Activated CD8-positive, alpha-beta memory T cell treated with anti-CD3 and anti-CD28 coated beads, Interleukin-2, amount 50 U/mL, for 1 hour (primary cell): ENCODE data around the gene DRC7.

Experiments used
- DNase-seq: peaks from one replicate; pipeline ENCODE4 v3.0.0-alpha.2; 2020; ENCODE audit errors: extremely low read depth

Gene DRC7

DNA sequence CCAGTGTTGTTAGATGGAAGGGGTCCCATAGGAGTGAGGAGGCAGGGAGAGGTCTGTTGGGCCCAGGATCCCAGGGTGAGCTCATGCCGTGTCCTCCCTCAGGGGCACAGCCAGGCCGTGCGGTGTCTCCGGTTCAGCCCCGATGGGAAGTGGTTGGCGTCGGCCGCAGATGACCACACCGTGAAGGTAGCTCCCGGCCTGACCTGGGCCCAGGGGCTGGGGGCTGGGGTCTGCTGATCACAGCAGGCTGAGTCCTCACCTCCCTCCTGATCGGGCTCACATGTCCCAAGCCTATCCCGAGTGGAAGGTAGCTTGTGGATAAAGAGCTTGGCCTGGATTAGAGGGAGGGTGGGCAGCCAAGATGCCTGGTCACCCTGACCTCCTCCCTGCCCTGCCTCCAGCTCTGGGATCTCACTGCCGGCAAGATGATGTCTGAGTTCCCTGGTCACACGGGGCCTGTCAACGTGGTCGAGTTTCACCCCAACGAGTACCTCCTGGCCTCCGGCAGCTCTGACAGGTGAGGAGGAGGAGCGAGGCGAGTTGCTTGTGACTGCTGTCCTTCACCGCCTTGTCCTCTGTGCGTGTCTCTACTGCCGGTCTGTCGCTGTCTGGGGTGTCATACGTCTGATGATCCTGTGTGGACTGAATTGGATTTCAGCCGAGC is 57.1 kb downstream of the DRC7 start:
- DNase-seq, result no peak

DNA sequence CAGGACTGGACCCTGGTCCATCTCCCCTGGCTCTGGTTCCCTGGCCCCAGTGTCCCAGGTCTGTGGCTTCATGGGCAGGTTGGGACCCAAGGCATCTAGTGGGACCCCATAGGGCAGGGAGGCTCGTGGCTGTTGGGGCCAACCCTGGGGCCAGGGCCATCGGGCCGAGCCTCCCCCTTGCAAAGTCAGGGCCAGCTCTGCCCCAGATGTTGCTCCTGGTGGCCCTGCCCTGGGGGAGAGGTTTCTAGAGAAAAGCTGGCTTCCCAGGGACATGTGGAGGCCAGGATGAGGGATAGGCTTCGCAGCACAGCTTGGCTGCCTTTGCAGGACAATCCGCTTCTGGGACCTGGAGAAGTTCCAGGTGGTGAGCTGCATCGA is 57.6 kb downstream of the DRC7 start:
- no peak for DNase-seq

DNA sequence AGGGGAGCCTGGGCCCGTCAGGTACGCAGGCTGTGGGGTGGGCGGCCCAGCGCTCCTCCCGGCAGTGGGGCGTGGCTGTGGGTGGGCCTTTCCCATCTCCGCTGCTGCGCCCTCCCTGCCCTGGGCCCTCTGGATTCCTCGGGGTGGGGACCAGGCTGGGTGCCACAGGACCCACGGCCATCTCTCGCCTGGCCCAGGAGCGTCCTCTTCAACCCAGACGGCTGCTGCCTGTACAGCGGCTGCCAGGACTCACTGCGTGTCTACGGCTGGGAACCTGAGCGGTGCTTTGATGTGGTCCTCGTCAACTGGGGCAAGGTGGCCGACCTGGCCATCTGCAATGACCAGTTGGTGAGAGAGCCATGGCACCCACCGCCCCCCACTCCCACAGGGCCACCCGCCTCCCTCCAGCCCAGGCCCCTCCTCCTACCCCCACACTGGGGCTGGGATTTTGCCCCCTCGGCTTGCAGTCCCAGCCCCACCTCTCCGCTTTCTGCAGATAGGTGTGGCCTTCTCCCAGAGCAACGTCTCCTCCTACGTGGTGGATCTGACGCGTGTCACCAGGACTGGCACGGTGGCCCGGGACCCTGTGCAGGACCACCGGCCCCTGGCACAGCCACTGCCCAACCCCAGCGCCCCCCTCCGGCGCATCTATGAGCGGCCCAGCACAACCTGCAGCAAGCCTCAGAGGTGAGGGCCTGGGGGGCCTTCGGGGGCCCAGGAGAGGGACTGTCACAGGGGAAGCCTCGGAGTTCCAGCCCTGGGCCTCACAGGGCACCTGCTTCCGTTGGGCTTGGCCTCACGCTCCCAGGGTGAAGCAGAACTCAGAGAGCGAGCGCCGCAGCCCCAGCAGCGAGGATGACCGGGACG is 58.2 kb downstream of the DRC7 start:
- no peak for DNase-seq

DNA sequence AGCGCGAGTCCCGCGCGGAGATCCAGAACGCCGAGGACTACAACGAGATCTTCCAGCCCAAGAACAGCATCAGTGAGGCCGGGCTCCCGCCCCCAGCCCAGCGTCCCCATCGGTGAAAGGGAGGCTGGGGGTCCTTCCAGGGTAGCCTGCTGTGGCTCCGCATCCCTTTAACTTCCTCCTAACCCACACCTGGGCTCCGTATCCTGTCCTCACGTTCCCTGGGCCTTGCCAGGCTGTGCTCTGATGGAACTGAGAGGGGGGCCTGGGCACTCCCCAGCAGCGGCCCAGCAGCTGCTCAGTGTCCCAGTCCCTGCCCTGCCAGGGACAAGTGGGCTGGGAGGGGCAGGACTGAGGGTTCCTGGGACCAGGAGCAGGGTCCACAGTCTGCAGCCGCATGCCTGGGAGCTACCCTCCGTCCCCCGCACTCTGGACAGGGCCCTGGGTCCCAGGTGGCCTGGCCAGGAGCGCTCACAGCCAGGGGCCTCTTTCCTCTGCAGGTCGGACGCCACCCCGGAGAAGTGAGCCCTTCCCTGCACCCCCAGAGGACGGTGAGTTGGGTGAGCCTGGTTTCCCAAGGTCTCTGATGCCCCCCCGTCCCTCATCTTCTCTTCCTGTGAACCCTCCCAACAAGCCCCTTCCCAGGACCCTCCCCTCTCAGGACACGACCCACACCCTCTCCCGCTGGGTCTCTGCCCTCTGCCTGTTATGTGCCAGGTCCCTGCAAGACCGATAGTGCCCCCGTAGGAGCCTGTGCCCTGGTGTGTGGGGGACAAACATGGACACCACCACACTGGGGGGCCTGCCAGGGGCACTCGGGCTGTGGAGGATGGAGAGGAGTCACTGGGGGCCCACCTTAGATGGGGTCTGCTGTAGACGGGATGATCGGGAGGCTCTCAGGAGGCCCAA is 59.1 kb downstream of the DRC7 start:
- DNase-seq, result no peak

DNA sequence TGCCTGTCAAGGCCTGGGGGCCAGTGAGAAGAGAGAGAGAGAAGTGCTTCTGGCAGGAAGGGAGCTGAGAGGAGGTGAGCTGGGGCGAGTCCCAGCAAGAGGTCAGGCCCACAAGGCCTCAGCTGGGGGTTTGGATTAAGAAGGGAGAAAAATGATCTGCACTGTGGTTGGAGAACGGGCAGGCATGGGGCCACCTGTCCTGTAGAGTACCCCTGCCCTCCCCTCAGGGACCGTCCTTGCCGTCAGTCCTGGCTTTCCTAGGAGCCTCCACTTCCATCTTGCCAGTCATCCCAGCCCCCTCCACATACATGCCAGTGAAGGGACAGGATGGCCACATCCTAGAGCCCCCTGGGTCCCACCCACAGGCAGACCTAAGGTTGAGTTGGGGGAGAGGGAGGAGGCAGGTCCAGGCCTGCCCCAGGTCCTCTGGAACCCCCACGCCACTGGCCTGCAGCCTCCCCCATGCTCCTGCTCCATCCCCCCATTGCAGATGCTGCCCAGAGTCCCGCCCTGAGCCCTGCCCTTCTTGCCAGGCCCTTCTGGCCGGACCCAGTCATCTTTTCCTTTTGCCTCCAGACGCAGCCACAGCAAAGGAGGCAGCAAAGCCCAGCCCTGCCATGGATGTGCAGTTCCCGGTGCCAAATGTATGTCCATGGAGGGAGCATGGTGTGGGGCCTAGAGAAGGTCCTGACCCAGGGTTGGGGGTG is 59.9 kb downstream of the DRC7 start:
- no peak for DNase-seq

DNA sequence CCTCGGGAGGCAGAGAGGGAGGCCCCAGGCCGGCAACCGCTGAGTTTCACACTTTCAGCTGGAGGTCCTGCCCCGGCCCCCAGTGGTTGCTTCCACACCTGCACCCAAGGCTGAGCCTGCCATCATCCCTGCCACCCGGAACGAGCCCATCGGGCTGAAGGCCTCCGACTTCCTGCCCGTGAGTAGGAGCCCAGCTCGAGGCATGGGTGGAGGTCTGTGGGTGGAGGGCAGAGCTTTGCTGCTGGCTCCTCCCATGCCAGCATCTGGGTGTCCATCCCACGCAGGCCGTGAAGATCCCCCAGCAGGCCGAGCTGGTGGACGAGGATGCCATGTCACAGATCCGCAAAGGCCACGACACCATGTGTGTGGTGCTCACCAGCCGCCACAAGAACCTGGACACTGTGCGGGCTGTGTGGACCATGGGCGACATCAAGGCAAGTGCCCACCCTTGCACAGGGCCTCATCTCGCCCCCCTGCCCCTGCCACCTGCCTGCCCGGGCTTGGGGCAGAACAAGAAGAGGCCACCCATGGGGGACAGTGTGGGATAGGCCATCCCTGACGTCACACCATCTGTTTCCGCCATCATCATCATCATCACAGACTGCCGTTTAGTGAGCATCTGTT is 60.6 kb downstream of the DRC7 start:
- no peak for DNase-seq

DNA sequence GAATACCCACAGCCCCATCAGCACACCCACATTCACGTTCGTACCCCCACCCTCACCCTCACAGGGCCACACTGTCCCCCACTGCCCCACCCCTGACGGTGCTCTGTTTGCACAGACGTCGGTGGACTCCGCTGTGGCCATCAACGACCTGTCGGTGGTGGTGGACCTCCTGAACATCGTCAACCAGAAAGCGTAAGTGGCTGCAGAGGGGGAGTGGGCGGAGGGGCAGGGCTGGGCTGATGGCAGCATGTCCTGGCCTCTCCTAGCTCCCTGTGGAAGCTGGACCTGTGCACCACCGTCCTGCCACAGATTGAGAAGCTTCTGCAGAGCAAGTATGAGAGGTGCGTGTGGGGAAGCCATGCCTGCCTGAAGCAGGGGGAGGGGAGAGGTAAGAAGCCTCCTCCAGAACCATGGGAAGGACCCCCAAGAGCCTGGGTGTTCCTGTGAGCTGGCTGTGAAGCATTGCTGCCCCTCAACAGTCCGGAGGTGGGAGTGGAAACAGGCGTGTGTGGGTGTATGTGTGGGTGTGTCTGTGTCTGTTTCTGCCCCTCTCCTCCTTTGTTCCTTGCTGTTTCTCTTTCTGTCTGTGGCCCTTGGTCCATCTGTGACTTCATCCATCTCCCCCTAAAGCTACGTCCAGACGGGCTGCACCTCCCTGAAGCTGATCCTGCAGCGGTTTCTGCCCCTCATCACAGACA is 61.3 kb downstream of the DRC7 start:
- DNase-seq, result no peak

DNA sequence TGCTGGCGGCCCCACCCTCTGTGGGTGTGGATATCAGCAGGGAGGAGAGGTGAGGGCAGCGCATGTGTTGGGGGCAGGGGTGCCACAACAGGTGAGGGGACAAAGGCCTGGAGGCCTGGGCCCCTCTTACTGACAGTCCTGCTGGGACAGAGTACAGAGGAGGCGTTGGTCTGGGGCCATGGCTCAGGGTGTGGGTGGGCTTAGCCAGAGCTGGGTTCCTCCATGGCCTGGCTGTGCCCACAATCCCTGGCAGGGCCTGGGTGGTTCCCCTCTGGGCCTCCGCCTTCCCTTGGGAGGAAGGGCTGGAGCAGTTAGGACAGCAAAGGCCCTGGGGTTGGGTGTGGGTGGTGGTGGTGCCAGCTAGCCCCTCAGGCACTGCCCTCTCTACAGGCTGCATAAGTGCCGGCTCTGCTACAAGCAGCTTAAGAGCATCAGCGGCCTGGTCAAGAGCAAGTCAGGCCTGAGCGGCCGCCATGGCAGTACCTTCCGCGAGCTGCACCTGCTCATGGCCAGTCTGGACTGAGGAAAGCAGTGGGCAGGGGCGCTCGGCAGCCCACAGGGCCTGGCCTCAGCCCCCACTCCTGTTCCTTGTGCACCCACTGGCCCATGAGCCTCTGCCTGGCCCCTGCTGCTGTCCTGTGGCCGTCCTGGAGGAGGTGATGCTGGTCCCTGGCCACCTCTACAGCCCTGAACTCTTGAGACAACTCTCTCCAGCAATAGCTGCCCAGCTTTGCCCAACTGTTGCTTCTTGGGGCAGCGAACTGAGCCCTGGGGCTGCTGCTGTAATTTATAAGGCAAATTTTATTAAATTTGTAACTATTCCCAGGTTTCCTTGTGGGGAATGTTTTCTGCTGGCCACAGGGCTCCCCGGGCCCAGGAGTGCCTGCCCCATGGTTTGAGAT is 62.1 kb downstream of the DRC7 start:
- no peak for DNase-seq

DNA sequence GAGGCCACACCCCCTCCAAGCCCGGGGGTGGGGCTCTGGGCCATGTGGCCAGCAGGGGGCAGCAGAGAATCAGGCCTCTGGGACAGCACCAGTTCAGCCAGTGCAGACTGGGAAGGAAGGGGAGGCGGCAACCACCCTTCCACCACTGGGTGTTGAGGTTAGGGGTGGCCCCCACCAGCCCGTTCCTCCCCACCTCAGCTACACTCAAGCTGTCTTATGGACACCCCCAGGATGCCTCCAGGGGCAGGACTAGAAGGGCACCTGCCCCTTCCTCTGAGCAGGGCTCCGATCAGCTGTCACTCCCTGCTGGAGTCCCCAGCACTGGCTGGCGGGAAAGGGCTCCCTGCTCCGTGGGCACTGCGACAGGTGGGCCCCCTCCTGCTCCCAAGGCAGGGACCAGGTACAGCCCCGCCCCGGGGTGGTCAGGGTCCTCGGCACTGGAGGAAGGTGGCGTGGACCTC is 62.8 kb downstream of the DRC7 start:
- peak; percentile 49 for DNase-seq

DNA sequence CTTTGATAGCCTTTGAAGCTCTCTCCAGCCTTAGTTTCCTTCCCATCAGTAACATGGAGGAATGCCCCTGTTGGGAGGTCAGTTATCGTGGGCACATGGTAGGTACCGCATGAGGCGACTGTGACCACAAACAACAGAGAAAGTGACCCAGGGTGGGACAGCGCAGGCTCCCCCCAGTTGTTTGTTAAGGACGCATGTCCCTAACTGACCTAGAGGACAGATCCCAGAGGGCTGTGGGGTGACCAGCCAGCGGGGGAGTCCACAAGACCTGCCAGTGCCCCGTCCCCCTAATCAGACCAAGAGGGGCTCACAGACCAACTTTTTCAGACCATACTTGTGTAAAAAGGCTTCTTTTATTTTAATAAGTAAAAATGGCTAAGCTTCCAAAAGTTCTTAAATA is 63.3 kb downstream of the DRC7 start:
- no peak for DNase-seq

DNA sequence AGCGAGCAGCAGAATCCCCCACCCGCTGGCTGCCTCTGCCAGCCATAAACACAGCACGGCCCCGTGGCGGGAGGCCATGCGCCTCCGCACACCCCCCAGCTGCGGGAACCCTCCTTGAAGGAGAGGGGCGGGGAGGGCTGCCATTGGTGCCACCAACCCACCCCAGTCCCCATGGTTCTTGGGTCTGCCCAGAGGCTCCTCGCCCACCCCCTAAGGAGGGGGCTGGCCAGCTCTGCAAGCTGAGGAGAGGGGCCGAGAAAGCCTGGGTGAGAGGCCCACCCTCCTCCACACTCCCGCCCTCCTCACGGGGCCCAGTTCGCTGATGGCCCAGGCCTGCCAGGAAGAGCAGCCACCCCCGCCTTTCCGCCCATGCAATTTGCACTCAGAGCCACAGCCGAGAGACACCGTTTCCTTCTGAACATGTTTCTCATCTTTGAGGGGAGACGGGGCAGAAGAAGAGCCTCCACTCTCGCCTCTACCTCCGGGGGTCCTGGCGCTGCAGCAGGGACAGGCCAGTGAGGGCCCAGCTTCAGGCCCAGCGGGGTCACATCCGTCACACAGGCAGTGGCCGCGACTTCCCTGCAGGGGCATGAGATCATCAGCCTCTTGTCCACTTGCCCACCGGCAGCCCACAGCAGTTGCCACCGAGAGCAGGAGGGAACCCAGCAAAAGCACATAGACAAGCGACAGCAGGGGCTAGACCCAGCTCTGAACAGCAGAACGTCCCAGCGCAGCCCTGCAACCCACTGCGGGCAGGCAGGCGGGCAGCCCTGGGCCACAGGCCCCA is 63.9 kb downstream of the DRC7 start:
- DNase-seq, result no peak

DNA sequence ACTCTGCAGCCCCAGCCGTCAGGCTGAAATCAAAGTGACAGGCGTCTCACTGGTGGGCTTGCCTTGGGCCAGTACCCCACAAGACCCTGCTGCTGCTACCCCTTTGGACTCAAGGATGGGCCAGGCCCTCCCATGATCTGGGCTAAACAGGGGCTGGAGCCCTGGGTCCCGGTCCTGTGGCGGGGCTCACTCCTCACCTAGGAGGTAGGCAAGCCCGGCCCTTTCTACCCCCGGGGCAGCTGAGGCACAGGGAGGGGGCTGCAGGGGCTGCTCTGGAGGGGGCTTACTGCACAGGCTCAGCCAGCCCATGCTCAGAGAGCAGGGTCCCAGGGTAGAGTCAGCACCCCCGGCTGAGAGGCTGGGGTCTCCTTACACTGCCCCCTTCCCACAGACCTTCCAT is 64.5 kb downstream of the DRC7 start:
- no peak for DNase-seq

DNA sequence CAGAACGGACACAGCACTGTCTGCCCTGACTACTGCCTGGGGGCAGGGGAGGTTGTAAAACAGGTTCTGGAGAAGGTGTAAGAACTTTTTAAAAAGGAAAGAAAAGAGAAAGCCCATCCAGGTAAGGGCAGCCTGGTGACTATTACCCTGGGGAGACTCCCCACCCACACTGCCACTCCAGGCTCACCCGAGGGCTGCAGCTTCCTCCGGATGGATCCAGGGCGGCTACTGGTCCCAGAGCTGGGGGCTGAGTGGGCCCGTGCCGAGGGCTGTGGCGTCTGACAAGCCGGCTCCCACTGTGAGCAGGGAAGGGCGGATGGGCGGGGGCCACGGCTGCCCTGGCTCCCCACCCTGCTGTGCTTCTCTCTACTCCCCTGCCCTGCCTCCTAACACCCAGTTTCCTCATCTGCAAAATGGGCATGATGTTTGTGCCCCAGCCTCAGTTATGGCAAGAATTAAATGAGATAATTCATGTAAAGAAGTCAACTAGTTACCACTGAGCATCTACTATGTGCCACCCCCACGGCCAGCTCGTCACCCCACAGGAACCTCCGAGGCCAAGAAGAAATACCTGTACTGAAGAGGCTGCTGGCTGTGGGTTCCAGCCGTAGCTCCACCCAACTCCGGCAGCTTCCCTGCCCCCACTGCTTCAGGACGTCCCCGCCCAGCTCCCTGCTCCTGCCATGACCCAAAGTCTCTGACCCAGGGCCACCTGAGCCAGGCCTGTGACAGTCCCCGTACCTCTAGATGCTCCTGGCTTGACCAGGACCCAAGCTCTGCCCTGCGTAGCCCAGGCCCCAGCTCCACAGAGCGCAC is 65.1 kb downstream of the DRC7 start:
- no peak for DNase-seq

DNA sequence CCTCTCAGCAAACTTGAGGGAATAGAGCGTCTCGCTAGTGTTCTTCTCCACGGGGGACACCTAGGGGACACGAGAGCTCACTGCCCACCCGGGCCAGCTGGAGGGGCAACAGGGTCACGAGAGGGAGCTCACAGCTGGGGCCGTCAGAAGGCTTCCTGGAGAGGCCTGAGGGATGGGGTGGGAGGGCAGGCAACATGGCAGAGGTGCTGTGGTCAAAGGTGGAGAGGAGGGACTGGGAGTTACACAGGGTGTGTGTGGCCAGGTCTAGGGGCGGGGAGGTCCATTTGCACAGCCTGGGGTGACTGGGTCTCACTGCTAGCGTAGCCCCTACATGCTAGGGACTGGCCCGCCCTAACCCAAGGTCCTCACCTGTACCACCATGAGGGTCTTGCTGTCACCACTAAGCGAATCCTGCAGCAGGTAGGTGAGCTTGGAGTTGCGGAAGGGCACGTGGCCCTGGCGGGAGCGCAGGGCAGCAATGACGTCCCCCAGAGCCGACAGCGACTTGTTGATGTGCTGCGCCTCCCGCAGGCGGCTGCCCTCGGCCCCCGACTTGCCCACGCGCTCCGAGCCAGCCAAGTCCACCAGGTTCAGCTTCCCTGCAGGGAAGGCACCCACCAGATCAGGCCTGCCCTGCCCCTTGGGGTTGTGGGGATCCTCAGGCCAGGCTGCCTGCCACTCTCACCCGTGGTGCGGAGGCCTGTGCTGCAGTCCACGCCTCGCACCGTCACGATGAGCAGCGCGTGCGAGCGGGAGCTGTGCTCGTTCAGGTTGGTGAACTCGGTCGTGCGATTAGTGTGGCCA is 66.0 kb downstream of the DRC7 start:
- no peak for DNase-seq

DNA sequence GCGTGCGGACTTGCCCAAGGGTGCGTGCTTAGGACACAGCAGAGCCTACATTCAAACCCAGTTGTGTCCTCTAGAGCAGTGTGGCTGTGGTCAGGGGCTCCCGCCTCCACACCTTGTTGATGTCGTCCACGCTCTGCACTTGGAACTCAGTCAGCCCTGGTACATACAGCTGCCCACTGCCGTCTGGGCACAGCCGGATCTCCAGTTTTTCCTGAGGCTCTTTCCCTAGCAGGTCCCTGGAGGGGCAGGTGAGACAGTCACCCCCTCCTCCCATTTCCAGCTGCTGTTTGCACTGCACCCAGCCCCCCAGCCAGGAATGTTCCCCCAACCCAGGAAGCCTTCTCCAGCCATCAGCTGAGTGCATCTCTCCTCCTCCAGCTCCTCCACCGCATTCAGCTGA is 66.7 kb downstream of the DRC7 start:
- DNase-seq, result no peak

DNA sequence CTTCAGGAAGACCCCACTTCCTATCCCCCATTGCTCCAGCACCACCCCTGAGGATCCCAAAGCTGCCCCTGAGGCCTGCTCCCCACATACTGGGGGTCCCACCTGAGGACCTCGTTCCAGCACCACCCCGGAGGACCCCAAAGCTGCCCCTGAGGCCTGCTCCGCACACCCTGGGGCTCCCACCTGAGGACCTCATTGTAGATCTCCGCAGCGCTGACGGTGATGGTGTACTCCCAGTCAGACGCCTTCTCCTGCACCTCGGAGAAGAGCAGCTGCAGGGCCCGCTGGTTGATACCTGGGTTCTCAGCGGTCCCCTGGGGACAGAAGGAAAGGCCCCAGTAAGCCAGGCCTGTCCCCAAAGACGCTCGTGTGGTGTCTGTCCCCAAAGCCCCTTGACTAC is 67.4 kb downstream of the DRC7 start:
- no peak for DNase-seq
